SH-SY5Y (cell line): ENCODE results near the gene TMEM231.

Source experiments
- GATA2 ChIP-seq: IDR thresholded peaks from 2 replicates; pipeline ENCODE4 v1.6.1; 2011; ENCODE audit warnings: mild to moderate bottlenecking, low read depth, low read length
- GATA3 ChIP-seq: IDR thresholded peaks from 2 replicates; pipeline ENCODE4 v1.6.1; 2011; ENCODE audit warnings: low read depth, mild to moderate bottlenecking, low read length, moderate library complexity

DNA sequence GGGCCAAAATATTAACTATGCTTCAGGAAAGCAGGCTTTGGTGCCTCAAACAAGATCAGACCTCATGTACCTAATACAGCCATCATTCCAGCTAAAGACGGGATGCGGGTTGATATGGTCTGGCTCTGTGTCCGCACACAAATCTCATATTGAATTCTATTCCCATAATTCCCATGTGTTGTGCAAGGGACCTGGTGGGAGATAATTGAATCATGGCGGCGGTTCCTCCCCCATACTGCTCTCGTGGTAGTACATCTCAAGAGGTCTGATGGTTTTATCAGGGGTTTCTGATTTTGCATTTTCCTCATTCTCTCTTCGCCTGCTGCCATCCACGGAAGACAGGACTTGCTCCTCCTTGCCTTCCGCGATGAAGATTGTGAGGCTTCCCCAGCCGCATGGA is 41.8 kb downstream of the TMEM231 start:
- TF ChIP-seq GATA3: no peak
- TF ChIP-seq GATA2: no peak
